Left colon (tissue), 2 donors: Measurements from ENCODE around the gene TSHZ3. TPM values are rescaled to one million over a fixed set of nuclear protein-coding genes. Genes with fewer than 3 reads are reported as not detected.

ENCODE experiments used
- ATAC-seq: fragments of 200-7000 bp; cut with Tn5 transposase; one replicate; pipeline ENCODE4 v1.9.1; 2020; ENCODE audit warnings: mild to moderate bottlenecking, moderate library complexity
- DNase-seq, 2 donors: peaks; one replicate each; pipeline ENCODE4 v3.0.0-alpha.2; 2020
- intact Hi-C, 2 donors: fragments of 100-400 bp; cut with DNase I in 1 of 2; cut with micrococcal nuclease in 1 of 2; formaldehyde crosslinking; loops; one replicate each; pipeline versions ENCODE4 v1.11.2 to v1.14.0; 2022; cut with DNase I, micrococcal nuclease
- long read RNA-seq: library from polyadenylated mRNA; unstranded; transcript quantifications from one replicate; pipeline ENCODE4 v2.0.0, GENCODE V29; 2021
- total RNA-seq, 2 donors: library from RNA; stranded (reverse); fragmentation: NEBNext Ultra II Directional; extraction: Animal tissue kit (Norgen Biotek cat#: 25700); gene quantifications; one replicate each; pipeline ENCODE4 v1.2.1, GENCODE V29; 2021
- donor health status: DM: no; HTN: no; CAD: no.
- donor health status: DM: yes; HTN: yes; CAD: no.

The TSHZ3 gene, protein sequence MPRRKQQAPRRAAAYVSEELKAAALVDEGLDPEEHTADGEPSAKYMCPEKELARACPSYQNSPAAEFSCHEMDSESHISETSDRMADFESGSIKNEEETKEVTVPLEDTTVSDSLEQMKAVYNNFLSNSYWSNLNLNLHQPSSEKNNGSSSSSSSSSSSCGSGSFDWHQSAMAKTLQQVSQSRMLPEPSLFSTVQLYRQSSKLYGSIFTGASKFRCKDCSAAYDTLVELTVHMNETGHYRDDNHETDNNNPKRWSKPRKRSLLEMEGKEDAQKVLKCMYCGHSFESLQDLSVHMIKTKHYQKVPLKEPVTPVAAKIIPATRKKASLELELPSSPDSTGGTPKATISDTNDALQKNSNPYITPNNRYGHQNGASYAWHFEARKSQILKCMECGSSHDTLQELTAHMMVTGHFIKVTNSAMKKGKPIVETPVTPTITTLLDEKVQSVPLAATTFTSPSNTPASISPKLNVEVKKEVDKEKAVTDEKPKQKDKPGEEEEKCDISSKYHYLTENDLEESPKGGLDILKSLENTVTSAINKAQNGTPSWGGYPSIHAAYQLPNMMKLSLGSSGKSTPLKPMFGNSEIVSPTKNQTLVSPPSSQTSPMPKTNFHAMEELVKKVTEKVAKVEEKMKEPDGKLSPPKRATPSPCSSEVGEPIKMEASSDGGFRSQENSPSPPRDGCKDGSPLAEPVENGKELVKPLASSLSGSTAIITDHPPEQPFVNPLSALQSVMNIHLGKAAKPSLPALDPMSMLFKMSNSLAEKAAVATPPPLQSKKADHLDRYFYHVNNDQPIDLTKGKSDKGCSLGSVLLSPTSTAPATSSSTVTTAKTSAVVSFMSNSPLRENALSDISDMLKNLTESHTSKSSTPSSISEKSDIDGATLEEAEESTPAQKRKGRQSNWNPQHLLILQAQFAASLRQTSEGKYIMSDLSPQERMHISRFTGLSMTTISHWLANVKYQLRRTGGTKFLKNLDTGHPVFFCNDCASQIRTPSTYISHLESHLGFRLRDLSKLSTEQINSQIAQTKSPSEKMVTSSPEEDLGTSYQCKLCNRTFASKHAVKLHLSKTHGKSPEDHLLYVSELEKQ
- total RNA-seq = 1 to 10 TPM; 1.3 to 6.5 TPM
- long read RNA-seq, full-length matches to known transcripts = 1 of 3 reads
- long read RNA-seq, partial matches to known transcripts = 0 of 3 reads
- long read RNA-seq, other reads (novel, unspliced or antisense) = 2 of 3 reads

DNA sequence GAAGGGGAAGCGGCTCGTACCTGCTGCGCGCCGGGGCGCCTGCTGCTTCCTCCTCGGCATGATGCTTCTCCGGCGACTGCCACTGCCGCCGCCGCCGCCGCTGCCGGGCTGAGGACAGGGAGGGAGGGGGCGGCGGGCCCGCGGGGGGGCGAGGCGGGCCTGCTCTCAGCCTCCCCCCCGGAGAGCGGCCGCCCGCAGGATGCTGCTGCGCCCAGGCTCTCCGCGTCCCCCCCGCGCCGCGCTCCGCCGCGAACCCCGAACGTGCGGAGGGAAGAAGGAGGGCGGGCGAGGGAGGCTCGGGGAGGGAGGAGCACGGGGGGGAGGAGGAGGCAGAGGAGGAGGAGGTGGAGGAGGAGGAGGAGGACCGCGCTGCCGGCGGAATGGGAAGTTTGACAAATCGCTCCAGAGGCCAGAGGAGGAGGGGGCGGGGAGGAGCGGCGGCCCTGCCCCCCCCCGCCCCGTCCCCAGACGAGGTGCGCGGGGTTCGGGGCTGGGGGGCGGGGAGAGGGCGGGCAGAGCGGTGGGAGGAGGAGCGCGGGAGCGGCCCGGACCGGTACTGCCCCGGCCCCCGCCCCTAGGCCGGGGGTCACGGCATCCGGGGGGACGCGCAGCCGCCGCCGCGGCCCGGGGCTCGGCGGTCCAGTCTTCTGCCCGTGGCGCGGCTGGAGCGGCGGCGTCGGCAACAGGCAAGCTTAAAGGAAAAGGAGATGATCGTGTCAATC lies at the start of gene TSHZ3:
TSHZ3 (minus strand) TSS at position 277 of the 722 bp plus-strand sequence; CDS start at position 60, 217 bp downstream.
- DNase-seq = peak; percentile 65 to 75
- intact Hi-C loops = no loop called here
- peak; percentile 35 for ATAC-seq

- ATAC-seq (no peak), DNase-seq (no peak)
- intact Hi-C loops = no loop called here
These were observed 48.1 kb upstream of the TSHZ3 start for GRCh38 chr19:31397308-31397707.

- ATAC-seq (no peak), DNase-seq (no peak)
- intact Hi-C loops = no loop called here
These were observed 43.2 kb upstream of the TSHZ3 start for GRCh38 chr19:31392464-31392863.

DNA sequence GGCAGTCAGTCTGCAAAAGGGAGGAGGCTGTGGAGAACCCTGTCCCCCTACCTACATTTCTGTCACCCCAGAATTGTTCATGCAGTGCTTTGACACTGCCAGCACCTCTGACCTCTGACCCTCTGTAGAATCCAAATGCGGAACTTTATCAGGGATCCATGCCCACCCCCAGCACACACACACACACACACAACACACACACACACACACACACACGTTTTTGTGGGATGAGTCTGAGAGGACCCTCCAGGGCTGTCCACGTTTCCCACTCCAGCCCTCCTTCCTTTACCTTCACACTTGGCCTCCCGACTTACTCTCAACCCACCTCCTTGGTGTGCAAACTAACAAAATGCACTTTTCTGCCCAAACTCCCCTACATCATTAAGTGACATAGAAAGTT lies 42.3 kb upstream of the TSHZ3 start:
- no peak for DNase-seq
- ATAC-seq = no peak
- intact Hi-C loops = no loop called here

DNA sequence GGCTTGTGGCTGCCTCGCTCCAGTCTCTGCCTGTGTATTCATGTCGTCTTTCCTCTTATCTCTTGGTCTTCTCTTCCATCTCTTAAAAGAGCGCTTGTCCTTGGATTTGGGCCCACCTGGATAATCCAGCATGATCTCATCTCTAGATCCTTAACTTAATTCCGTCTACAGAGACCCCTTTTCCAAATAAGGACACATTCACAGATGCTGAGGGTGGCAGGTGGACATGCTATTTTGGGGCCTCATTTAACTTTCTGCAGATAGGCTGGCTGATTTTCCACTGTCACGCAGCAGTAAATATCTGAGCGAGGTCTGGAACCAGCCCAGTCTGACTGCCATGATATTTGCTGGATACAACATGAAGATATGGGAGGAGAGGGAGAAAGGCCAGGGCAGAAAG lies 41.5 kb upstream of the TSHZ3 start:
- ATAC-seq (no peak), DNase-seq (no peak)
- intact Hi-C loops = no loop called here

DNA sequence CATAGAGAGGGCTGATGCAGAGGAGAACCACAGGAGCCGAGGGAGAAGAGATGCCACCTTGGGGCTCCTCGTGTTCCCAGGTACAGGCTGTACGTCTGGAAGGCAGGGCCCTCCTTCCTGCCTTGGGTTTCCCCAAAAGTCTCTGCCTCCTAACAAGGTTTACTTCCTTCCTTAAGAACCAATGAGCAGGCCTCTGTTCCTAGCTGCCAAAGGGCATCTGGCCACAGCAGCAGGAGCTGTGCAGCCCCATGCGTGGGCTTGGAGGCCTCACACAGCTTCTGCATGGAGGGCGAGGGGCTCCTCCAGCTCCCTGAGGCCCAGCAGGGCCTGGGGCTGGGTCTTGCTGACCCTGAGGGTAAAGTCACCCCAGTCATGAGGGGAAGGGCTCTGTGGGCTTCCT lies 40.6 kb upstream of the TSHZ3 start:
- no peak for ATAC-seq
- intact Hi-C loops = no loop called here
- no peak for DNase-seq

GRCh38 chr19:31387717-31388301 lies 38.6 kb upstream of the TSHZ3 start:
- no peak for ATAC-seq
- no peak for DNase-seq
- intact Hi-C loops = no loop called here

GRCh38 chr19:31386806-31387205 lies 37.6 kb upstream of the TSHZ3 start:
- intact Hi-C loops = no loop called here
- DNase-seq (no peak), ATAC-seq (no peak)

DNA sequence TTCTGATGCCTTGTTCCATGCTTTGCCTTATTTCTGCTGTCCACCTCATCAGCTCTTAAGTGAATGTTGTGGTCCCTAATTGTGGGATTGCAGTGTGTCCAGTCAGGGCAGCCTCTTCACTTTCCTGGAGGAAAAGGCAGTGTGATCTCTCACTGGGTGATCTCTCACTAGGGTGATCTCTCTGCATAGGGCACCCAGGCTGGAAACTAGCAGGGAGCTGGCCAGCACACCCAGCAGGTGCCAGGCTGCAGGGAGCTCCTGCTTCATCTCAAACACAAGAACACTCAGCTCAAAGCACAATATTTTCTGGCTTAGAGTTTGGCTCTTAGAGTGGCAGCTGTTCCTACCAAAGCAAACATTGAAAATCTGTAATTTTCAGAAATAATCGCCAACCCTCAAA lies 36.5 kb upstream of the TSHZ3 start:
- no peak for ATAC-seq
- DNase-seq = no peak

DNA sequence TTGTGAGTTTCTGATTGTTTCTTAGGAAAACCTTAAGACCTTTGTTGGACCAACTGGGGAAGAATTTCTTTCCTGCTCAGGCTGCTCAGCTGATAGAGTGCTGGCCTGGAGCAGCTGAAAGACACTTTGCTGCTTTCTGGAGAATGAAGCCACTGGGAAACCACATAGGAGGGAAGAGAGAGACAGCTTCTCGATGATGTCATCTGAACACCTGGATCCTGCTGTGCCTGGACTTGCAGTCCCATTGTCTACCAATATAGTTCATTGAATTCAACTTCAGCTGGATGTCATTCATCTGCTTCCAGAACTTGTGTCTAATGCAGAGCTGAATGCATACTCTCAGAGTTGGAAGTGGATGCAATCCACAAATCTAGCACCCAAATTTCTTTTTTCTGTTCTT lies 34.3 kb upstream of the TSHZ3 start:
- intact Hi-C loops = no loop called here
- DNase-seq = no peak
- no peak for ATAC-seq

More for the DNA sequence above, 36.5 kb upstream of the TSHZ3 start:
- intact Hi-C loops = no loop called here

DNA sequence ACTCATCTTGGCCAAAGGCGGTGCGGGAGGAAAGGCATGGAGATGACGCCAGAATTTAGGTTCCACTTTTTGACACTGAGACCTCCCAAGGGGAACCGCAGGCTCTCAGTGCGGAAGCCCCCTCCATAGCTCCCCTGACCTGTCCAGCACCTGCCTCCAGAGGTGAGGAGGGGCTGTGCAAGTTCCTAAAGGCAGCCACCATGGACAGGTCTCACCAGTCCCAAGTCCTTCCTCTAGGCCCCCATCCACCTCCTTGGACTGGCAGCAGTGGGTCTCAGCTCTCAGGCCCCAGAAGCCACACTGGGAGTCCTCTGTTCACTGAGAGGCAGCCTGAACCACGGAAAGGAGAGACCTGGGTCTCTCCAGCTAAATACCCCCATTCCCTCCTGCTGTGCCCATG lies 31.6 kb upstream of the TSHZ3 start:
- DNase-seq (no peak), ATAC-seq (no peak)
- intact Hi-C loops = no loop called here

DNA sequence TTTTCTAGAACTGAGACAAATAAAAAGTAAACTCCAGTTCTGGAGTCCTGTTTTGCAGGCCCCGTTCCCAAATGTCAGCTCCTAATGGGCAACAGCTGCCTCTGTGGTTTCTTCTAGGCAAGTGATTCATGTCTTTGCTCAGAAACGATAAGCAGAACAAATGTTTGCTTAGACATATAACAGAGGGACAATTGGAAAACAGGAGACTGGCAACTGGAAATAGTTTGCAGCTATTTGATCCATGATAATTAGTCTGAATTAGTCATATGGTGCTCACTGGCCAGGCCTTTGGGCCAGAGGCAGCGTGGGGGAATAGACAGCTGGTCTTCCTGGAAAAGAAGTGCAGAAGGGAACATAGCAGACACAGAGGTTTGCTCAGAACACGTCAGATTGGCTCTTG lies 29.2 kb upstream of the TSHZ3 start:
- ATAC-seq (no peak), DNase-seq (no peak)
- intact Hi-C loops = no loop called here

DNA sequence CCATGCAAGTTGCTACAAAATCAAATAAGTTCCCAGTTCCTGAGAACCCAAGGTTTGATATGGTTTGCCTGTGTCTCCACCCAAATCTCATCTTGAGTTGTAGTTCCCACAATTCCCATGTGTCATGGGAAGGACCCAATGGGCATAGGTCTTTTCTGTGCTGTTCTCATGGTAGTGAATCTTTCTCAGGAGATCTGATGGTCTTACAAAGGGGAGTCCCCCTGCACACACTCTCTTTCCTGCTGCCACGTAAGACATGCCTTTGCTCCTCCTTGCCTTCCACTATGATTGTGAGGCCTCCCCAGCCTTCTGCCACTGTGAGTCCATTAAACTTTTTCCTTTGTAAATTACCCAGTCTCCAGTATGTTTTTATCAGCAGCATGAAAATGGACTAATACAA lies 28.5 kb upstream of the TSHZ3 start:
- DNase-seq (no peak), ATAC-seq (no peak)
- intact Hi-C loops = no loop called here

DNA sequence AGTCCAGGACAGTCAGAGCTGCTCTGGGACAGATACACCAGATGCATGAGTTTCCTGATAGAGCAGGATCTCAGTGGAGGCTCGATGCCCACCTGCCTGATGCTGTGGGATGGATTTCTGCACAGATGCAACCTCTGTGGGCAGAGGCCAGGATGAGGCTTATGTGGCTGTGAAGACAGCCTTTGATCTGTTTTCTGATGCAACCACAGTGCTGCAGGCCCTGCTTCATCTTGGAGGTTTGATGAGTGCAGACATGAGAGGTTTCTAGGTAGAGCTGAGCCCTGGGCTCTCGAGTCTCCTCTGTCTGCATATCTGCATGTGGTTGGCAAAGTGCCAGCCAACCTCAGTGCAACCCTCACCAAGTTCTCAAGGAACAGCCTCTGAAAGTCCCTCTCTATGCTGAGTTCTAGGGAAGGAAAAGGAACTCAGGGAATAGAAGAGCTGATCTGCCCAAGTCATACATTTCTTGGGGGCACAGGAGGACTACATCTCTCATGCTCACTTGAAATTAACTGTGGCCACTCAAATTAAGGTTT lies 23.1 kb upstream of the TSHZ3 start:
- no peak for DNase-seq
- ATAC-seq = no peak
- intact Hi-C loops = no loop called here

DNA sequence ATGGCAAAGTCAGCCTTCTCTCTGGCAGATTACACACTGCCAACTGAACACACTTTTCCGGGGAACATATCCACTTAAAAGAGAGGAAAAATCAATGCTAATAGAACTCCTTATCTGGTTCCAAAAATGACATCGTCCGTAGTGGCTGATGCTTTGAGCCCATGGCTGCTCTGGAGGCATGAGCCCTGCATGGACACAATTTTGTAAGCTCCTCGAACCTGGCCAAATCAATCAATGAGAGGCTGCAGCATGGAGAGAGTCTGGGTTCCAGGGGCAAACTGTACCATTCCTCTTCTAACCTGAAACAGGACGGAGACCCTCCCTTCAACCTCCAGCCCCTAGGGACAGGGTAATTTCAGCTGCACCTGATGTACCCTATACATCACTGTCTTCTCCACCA lies 21.0 kb upstream of the TSHZ3 start:
- intact Hi-C loops = no loop called here
- ATAC-seq = no peak

DNA sequence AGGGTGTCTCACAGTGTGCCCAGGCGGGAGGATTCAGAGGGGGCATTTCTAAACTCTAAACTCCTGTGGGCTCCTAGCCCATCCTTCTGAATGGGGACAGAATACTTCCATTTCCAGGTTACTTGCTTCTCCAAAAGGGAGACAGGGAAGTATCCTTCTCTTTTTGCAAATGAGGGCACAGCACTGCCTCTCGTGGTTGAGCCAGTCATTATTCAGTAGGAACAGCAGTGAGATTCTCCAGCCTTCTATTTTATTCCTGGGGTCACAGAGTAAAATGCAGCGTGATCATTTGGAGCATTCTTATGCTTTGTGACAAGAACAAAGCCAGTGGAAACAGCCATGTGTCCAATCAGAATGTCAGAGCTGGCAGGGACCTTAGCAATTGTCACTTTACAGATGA lies 15.7 kb upstream of the TSHZ3 start:
- DNase-seq = no peak
- intact Hi-C loops = no loop called here
- ATAC-seq = no peak

More for the DNA sequence above, 21.0 kb upstream of the TSHZ3 start:
- DNase-seq = no peak

DNA sequence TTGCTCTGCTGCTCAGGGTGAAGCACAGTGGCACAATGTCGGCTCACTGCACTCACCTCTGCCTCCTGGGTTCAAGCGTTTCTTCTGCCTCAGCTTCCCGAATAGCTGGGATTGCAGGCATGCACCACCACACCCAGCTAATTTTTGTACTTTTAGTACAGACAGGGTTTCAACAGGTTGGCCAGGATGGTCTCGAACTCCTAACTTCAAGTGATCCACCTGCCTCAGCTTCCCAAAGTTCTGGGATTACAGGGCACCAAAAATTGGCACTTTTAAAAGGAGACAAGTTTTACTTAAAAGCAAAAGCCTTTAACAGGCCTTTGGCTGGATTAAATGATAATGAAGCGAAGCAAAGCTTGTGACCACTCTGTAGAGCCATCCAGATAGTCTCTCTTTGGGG lies 12.5 kb upstream of the TSHZ3 start:
- DNase-seq (no peak), ATAC-seq (no peak)
- intact Hi-C loops = no loop called here

- ATAC-seq (no peak), DNase-seq (no peak)
- intact Hi-C loops = no loop called here
These were observed 8.1 kb upstream of the TSHZ3 start for GRCh38 chr19:31357315-31357673.
